ENCODE measurements around the gene CNOT11.

DNA sequence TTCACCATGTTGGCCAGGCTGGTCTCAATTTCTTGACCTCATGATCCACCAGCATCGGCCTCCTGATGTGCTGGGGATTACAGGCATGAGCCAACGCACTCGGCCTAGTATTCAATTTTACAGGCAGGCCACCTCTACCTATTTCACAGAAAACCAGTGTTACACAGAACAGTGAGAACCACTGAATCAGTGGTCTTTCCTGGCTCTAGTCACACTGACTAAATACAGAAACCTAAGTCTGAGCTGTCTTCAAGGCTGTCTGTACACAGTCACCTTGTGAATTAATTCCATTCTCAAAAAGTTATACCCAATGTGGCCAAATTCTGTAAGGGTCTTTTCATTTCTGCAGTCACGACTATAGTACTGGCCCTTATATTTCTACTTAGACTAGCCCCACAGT, 52.3 kb downstream of the CNOT11 start:
- TF ChIP-seq CTCF (IDR thresholded peaks at IDR 0.05) (no peak), POLR2A (IDR thresholded peaks at IDR 0.05) (no peak)
